Memory B cell (primary cell): ENCODE data around the gene TPD52L2.
"Not testable (repeated sequence)": the region's sequence is repeated elsewhere in the genome, so short reads cannot be mapped to it uniquely, and the experiment has no call there.

Experiments used
- ATAC-seq: fragments of 150-1000 bp; cut with Tn5 transposase; 2 replicates; pipeline ENCODE4 v1.10.0; 2021; ENCODE audit warnings: low read depth, mild to moderate bottlenecking, moderate library complexity
- DNase-seq, 2 donors: peaks; one replicate each; pipeline ENCODE4 v3.0.0; 2022; ENCODE audit warnings: low spot score in 2 of 2
- H3K27ac Mint-ChIP-seq: one replicate; pipeline ENCODE4 v1.8.0; 2022; ENCODE audit warnings: mild to moderate bottlenecking, moderate library complexity, mixed read lengths
- H3K27me3 Mint-ChIP-seq: one replicate; pipeline ENCODE4 v1.8.0; 2022; ENCODE audit warnings: mixed read lengths
- H3K36me3 Mint-ChIP-seq: one replicate; pipeline ENCODE4 v1.8.0; 2022; ENCODE audit warnings: mild to moderate bottlenecking, mixed read lengths
- H3K4me1 Mint-ChIP-seq: one replicate; pipeline ENCODE4 v1.8.0; 2022; ENCODE audit warnings: mixed read lengths
- H3K4me3 Mint-ChIP-seq: one replicate; pipeline ENCODE4 v1.8.0; 2022; ENCODE audit warnings: mild to moderate bottlenecking, moderate library complexity, mixed read lengths
- H3K9me3 Mint-ChIP-seq: one replicate; pipeline ENCODE4 v1.8.0; 2022; ENCODE audit warnings: mixed read lengths

TPD52L2 gene

DNA sequence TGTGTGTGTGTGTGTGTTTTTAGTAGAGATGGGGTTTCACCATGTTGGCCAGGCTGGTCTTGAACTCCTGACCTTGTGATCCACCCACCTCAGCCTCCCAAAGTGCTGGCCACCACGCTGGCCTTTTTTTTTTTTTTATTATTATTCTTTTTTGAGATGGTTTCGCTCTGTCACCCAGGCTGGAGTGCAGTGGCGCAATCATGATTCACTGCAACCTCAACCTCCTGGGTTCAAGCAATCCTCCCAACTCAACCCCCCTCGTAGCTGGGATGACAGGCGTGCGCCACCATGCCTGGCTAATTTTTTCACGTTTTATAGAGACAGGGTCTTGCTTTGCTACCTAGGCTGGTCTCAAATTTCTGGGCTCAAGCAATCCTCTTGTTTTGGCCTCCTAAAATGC lies 9.2 kb downstream of the TPD52L2 start:
- H3K4me1 Mint-ChIP-seq, H3K27ac Mint-ChIP-seq, H3K27me3 Mint-ChIP-seq, ATAC-seq, DNase-seq, H3K4me3 Mint-ChIP-seq, H3K9me3 Mint-ChIP-seq: not testable (repeated sequence)
- H3K36me3 Mint-ChIP-seq, result peaks cover 27% of the 10 kb centered on the region

DNA sequence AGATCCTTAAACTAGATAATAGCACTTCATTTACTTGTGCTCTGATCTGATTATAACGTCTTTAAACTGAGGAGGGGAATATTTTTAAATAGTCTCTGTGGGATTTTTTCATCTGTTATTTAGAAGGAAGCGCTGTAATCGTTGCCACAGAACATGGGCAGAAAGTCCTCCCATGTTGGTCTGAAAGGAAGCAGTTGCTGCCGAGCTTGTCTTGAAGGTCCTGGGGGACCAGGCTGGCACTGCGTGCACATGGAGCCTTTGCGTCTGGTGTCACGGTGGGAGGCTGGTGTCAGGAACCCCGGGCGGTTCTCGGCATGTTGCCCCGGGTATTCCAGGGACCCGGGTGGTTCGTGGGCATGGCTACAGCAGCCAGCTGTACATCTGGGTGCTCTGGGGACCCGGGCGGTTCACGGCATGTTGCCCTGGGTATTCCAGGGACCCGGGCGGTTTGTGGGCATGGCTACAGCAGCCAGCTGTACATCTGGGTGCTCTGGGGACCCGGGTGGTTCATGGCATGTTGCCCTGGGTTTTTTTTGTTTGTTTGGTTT lies 11.5 kb downstream of the TPD52L2 start:
- no peaks in the 10 kb centered on the region for H3K27me3 Mint-ChIP-seq
- no peak overlapping the region for H3K27ac Mint-ChIP-seq
- H3K9me3 Mint-ChIP-seq, result no peaks in the 10 kb centered on the region
- H3K4me1 Mint-ChIP-seq, result peaks cover 6% of the 10 kb centered on the region
- DNase-seq (no peak), ATAC-seq (no peak)
- H3K4me3 Mint-ChIP-seq, result no peak overlapping the region
- H3K36me3 Mint-ChIP-seq, result peaks cover 19% of the 10 kb centered on the region

DNA sequence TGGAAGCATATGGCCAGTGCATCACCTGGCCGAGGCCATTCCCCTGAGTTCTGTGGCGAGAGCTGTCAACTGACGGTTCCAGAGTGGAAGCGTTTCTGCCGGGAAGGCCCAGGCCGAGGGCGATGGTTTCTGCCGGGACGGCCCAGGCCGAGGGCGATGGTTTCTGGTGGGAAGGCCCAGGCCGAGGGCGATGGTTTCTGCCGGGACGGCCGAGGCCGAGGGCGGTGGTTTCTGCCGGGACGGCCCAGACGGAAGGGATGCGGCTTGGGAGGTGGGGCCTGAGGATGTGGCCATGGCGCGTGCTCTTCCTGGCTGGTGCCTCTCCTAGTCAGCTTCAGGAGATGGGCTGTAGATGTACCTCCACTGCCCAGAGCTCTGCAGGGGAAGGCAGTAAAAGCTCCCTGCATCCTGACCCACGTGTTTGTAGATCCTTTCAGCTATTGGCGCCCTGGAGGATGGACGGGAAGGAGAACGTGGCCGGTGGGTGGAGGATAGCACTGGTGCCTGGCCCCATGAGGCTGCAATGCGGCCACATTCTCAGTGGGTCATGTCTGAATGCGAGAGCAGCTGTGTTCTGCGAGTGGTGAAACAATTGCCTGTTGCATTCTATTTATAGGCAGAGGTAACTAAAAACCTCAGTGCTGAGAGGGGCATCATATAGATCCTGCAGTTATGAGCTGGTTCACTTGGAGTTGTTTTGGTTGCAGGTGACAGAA lies 12.8 kb downstream of the TPD52L2 start:
- no peak for ATAC-seq
- no peak for DNase-seq
- Mint-ChIP-seq H3K4me3 (no peak overlapping the region), H3K27ac (no peak overlapping the region), H3K27me3 (no peaks in the 10 kb centered on the region), H3K4me1 (peaks cover 6% of the 10 kb centered on the region), H3K9me3 (no peaks in the 10 kb centered on the region), H3K36me3 (peaks cover 19% of the 10 kb centered on the region)

DNA sequence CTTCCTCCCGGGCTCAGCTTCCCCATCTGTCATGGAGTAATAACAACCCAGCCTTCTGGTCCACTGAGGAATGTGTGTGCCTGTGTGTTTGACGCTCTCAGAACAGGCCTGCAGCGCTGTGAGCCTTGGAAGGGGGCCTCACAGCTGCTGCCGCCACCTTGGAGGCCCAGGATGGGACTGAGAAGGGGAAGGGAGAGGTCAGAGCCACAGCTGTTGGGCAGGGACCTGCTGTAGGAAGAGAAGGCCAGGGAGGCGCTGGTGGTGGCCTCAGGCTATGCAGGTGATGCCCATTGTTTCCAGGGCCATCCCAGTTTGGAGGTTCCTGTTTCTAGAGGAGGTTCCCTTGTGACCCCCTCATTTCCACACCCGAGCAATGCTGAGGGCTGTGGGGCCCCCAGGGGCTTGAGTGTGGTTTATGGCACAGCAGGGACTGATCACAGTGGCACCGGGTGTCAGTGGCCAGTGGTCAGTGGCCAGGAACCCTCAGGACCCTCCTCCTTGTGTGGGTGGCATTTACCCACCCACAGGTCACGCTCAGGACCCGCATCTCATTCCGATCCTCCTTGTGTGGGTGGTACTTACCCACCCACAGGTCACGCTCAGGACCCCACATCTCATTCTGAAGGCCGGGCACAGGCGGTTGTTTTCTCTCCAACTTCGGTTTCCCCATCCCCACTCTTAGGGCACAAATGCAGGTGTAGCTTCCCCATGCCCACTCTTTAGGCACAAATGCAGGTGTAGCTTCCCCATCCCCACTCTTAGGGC lies 14.0 kb downstream of the TPD52L2 start:
- no peak for ATAC-seq
- H3K36me3 Mint-ChIP-seq, result peaks cover 18% of the 10 kb centered on the region
- no peak for DNase-seq
- H3K4me1 Mint-ChIP-seq, result peaks cover 5% of the 10 kb centered on the region
- H3K27me3 Mint-ChIP-seq, result no peaks in the 10 kb centered on the region
- no peak overlapping the region for H3K27ac Mint-ChIP-seq
- no peaks in the 10 kb centered on the region for H3K9me3 Mint-ChIP-seq
- H3K4me3 Mint-ChIP-seq, result no peak overlapping the region

DNA sequence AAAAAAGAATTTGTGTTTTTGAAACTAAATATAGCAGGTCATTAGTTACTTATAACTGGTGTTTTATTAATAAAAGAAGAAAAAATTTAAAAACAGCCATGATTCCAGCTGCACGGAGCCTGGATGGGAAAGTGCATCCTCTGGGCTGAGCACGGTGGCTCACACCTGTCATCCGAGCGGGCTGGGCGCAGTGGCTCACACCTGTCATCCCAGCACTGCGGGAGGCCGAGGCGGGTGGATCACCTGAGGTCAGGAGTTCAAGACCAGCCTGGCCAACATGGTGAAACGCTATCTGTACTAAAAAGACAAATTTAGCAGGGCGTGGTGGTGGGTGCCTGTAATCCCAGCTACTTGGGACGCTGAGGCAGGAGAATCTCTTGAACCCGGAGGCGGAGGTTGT lies 15.8 kb downstream of the TPD52L2 start:
- H3K4me1 Mint-ChIP-seq, result not testable (repeated sequence)

DNA sequence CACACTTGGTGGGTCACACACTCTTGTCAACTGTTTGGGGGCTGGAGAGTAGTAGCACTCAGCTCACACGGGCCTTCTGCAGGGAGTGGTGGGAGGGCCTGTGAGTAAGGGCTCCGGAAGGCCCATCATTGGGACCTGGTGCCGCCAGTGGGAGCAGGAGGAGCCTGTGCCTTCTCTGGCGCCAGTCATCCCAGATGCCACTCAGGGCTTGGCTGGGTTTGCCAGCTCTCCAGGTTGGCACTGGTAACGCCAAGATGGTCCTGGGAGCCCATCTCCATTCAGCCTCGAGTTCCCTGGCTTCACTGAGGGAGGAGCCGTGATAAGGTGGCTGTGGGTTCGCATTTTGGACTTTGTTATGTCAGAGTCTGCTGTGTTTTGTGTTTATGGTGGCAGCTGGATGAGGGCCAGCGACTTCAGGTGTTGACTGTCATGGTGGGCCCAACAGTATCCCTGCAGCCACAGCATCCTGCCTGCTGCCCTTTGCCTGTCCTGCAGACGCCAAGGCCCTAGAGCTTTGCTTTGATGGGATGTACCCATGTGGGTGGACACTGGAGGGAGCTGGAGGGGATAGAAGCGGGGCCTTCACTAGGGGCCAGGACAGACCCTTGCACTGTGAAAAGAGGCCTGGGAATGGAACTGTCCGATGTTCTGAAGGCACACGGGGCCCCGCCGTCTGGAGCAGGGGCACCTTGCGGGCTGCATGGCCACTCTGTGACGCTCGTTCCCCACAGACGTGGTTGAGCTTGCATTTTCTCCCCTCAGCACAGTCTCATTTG lies 16.6 kb downstream of the TPD52L2 start:
- no peak for DNase-seq
- Mint-ChIP-seq H3K9me3 (no peaks in the 10 kb centered on the region), H3K27me3 (no peaks in the 10 kb centered on the region), H3K27ac (no peak overlapping the region), H3K36me3 (peaks cover 5% of the 10 kb centered on the region), H3K4me1 (peaks cover 2% of the 10 kb centered on the region), H3K4me3 (no peak overlapping the region)
- ATAC-seq, result no peak

More for the DNA sequence above, 15.8 kb downstream of the TPD52L2 start:
- H3K27ac Mint-ChIP-seq, H3K9me3 Mint-ChIP-seq, H3K27me3 Mint-ChIP-seq, H3K36me3 Mint-ChIP-seq, H3K4me3 Mint-ChIP-seq, DNase-seq, ATAC-seq: not testable (repeated sequence)

DNA sequence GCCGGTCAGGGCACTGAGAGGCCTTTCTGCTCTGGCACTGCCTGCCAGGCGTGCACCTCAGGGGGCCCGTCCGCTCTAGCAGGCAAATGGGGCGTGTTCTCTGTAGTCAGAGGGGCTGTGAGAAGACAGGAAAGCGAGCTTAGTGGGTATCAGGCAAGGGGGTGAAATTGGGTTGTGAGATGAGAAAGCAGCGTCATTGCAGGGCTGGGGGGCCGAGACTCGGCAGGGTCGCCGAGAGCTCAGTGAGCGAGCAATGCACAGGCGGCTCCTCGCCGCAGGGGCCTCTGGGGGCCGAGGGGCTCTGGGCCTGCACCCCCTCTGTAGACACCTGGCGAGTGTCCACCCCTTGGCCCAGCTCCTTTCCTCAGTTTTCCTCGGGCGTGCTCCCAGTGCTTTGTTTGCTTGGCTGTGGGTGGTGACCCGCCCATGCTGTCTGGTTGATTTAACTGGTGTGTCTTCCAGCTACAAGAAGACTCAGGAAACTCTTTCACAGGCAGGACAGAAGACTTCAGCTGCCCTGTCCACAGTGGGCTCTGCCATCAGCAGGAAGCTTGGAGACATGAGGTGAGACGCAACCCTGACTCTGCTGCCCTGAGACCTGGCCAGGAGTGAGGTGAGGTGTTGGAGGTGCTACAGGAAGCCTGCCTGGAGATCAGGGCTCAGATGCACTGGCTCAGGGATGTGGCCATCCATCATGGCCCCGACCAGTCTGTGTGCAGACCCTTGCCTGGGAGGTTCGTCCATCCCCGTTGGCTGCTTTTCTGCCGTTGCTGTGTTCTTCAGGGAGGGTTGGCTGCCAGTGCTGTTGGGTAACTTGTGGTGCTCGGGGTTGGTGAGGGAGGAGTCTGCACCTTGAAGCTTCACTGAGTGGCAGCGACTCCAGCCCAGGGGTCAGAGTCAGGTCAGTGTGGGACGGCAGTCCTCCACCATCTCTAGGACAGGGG lies 17.5 kb downstream of the TPD52L2 start:
- H3K27ac Mint-ChIP-seq, result no peak overlapping the region
- ATAC-seq, result no peak

DNA sequence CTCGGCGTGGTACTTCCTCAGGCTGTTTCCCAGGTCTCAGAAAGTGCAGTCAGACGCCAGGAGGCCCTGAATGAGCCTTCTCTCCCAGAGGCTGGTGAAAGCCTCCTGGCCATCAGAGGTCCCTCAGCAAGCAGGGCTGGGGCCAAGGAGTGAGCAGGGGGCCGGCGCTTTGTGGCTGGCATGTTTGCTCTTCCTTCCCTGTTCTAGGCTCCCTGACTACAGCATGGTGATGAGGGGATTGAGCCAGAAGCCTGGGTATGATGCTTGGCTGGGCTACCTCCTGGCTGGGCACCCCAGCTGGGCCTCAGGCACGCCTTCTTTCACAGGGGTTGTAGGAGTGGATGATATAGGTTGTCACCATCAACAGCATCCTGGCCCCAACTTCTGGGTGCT lies 18.1 kb downstream of the TPD52L2 start:
- Mint-ChIP-seq H3K4me3 (no peak overlapping the region), H3K4me1 (peaks cover 2% of the 10 kb centered on the region), H3K9me3 (no peaks in the 10 kb centered on the region), H3K36me3 (peaks cover 7% of the 10 kb centered on the region), H3K27me3 (no peaks in the 10 kb centered on the region), H3K27ac (no peak overlapping the region)
- no peak for DNase-seq
- no peak for ATAC-seq

More for the DNA sequence above, 17.5 kb downstream of the TPD52L2 start:
- no peak overlapping the region for H3K4me3 Mint-ChIP-seq
- H3K36me3 Mint-ChIP-seq, result peaks cover 7% of the 10 kb centered on the region
- no peak for DNase-seq
- H3K27me3 Mint-ChIP-seq, result no peaks in the 10 kb centered on the region
- peaks cover 2% of the 10 kb centered on the region for H3K4me1 Mint-ChIP-seq
- H3K9me3 Mint-ChIP-seq, result no peaks in the 10 kb centered on the region

DNA sequence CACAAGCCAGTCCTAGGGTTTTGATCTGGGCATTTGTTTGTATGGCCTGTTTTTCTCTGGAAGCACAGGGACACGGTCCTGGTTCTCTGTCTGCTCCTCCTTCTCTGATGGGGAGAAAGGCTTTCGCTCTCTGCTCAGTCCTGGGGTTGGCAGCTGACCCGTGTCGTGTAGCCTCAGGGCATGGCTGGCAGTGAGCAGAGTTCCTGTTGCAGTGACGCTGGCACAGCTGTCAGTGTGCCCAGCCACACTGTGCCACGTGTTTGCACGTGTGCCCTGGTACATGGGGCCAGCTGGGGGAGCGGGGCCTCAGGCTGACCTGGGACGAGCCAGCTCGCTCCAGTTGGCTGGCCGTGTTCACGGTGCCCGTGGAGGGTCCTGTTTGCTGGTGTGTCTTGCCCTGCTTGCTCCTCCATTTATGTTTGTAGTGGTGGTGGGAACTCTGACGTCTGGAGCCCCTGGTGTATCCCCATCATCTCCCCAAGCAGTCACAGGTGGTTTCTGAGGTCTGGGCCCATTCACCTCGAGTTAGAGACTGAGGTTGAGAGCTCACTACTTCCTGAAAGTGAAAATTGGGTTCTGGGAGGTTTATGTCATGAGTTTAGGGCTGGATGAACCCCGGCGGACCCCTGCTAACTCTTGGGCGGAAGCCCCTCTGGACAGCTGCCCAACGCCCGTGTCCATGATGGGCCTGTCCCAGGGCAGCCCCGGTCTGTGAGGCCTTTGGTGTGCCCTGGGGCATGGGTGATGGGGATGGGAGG lies 19.6 kb downstream of the TPD52L2 start:
- Mint-ChIP-seq H3K4me1 (no peaks in the 10 kb centered on the region), H3K9me3 (no peaks in the 10 kb centered on the region), H3K27ac (no peak overlapping the region), H3K36me3 (peaks cover 11% of the 10 kb centered on the region), H3K4me3 (no peak overlapping the region), H3K27me3 (no peaks in the 10 kb centered on the region)
- no peak for DNase-seq
- ATAC-seq, result peak; percentile 21

DNA sequence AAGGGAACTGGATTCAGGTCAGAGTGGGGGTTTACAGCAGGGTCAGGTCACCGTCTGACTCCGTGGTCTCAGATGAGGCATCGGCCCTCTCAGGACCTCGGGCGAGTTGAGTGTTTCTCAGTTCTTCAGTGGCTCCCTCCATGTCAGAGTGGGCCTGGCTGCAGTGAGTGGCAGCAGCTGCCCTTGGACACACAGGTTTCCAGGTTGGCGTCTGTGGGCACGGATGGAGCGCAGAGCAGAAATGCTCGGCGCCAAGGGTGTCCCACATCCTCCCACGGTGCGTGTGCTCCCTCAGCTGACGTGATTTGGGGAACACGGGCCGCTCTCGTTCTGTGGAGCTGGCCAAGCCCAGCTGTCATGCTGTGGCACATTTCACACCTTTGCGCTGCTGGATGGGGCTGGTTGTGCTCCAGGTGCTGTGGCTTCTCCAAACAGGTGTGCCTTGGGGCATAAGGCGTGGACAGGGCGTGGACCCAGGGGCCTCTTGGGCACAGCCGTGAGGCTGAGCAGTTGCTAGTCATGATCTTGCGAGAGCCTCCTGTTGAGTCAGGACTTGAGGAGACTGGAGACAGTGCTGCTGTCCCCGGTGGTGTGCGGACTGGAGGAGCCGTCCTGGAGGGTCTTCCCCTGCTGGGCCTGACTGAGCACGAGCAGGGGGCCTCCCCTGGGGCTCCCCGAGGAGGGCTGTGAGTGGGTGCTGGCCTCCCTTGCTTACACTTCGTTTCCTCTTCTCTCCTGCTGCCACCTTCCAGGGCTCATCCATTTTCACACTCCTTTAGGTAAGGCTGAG lies 20.4 kb downstream of the TPD52L2 start:
- Mint-ChIP-seq H3K4me1 (no peaks in the 10 kb centered on the region), H3K27me3 (no peaks in the 10 kb centered on the region), H3K4me3 (no peak overlapping the region), H3K27ac (no peak overlapping the region), H3K36me3 (peaks cover 11% of the 10 kb centered on the region), H3K9me3 (no peaks in the 10 kb centered on the region)
- no peak for ATAC-seq
- no peak for DNase-seq

DNA sequence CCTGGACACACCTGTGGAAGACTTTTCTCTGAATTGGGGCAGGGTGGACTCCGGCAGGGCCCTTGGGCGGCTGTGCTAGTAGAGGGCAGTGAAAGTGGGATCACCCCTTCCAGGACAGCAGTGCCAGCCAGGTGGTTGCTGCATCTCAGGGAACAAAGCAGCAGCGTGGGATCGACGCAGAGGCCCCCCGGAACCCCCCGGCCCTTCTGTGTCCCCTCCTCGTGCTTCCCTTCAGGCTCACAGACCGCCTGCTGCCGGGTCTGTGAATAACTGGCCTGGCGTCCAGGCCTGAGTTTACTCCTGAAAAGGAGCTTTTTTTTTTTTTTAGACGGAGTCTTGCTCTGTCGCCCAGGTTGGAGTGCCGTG lies 21.0 kb downstream of the TPD52L2 start:
- Mint-ChIP-seq H3K4me1 (no peaks in the 10 kb centered on the region), H3K9me3 (no peaks in the 10 kb centered on the region), H3K27ac (no peak overlapping the region), H3K4me3 (no peak overlapping the region), H3K36me3 (peaks cover 14% of the 10 kb centered on the region), H3K27me3 (no peaks in the 10 kb centered on the region)
- no peak for DNase-seq
- ATAC-seq, result no peak

DNA sequence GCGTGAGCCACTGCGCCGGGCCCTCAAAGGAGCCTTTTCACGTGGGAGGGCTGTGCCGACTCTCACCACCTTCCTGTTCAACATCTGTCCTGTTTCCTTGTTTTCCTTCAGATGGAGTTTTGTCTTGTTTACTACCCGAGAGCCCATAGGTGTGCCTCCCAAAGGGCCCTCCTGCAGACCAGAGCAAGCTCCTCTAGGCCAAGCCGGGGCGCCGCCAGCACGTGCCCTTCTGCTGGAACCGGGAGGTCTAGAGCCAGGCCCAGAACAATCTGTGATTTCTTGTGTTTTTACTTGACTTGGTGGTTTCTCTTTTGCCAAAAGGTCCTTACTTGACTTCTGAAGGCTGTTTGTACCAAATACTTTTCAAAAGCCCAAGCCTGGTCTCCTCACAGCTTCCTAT lies 21.9 kb downstream of the TPD52L2 start:
- peaks cover 18% of the 10 kb centered on the region for H3K36me3 Mint-ChIP-seq
- DNase-seq (no peak), ATAC-seq (no peak)
- H3K27ac Mint-ChIP-seq, result no peak overlapping the region
- H3K4me3 Mint-ChIP-seq, result no peak overlapping the region
- H3K9me3 Mint-ChIP-seq, result no peaks in the 10 kb centered on the region
- no peaks in the 10 kb centered on the region for H3K4me1 Mint-ChIP-seq
- no peaks in the 10 kb centered on the region for H3K27me3 Mint-ChIP-seq
